Sigmoid colon (tissue), 7 donors: ENCODE measurements around the gene TRAPPC12. TPM values are rescaled to one million over a fixed set of nuclear protein-coding genes. Genes with fewer than 3 reads are reported as not detected.
A peak's percentile ranks its signal among the peaks of the same experiment; 100 is the strongest.
"Not testable (repeated sequence)": the region's sequence is repeated elsewhere in the genome, so short reads cannot be mapped to it uniquely, and the experiment has no call there.

Experiments
- DNase-seq: peaks from one replicate; pipeline ENCODE4 v3.0.0-alpha.2; 2019
- H3K27ac ChIP-seq, 4 donors: fragments of 200-600 bp; sonication (generic); one replicate each; pipeline ENCODE4 v1.5.1; 2016 to 2019; ENCODE audit warnings: mild to moderate bottlenecking in 1 of 4
- H3K27me3 ChIP-seq, 3 donors: fragments of 200-600 bp; sonication (generic); one replicate each; pipeline ENCODE4 v1.5.1; 2019; ENCODE audit warnings: mild to moderate bottlenecking in 1 of 3
- H3K36me3 ChIP-seq, 4 donors: fragments of 200-600 bp; sonication (generic); one replicate each; pipeline ENCODE4 v1.5.1; 2016 to 2019
- H3K4me1 ChIP-seq, 4 donors: fragments of 200-600 bp; sonication (generic); one replicate each; pipeline ENCODE4 v1.5.1; 2017 to 2019
- H3K4me3 ChIP-seq, 4 donors: fragments of 200-600 bp; sonication (generic); one replicate each; pipeline ENCODE4 v1.5.1; 2017 to 2019; ENCODE audit warnings: mild to moderate bottlenecking in 2 of 4, moderate library complexity in 1 of 4
- H3K9me3 ChIP-seq, 4 donors: fragments of 200-600 bp in 3 of 4; sonication (generic) in 3 of 4; one replicate each; pipeline versions ENCODE4 v1.5.1 to v1.6.1; 2013 to 2019
- EP300 ChIP-seq, 4 donors: sonication (generic); formaldehyde crosslinking; IDR thresholded peaks; one replicate each; pipeline ENCODE4 v1.6.1; 2017; ENCODE audit warnings: antibody characterized with exemption in 4 of 4
- POLR2A ChIP-seq, 2 donors: fragments of 450-650 bp; IDR thresholded peaks; one replicate each; pipeline ENCODE4 v1.6.1; 2016; ENCODE audit warnings: antibody characterized with exemption in 2 of 2, mild to moderate bottlenecking in 2 of 2, moderate library complexity in 2 of 2
- POLR2AphosphoS5 ChIP-seq, 4 donors: sonication (generic); formaldehyde crosslinking; IDR thresholded peaks; one replicate each; pipeline ENCODE4 v1.6.1; 2017; ENCODE audit warnings: antibody characterized with exemption in 4 of 4
- WGBS, 2 donors: extraction: QIAGEN DNeasy Blood & Tissue Kit; methylation state at CpG; one replicate each; pipeline ENCODE4 v1.1.7; 2013; 5-methylcytosine and 5-hydroxymethylcytosine counted together
- intact Hi-C: fragments of 100-400 bp; cut with DNase I; formaldehyde crosslinking; loops from one replicate; pipeline ENCODE4 v1.15.1; 2023
- polyA plus RNA-seq, 3 donors: library from polyadenylated mRNA; stranded (reverse); fragments of 200-250 nt; gene quantifications; one replicate each; pipeline ENCODE4 v1.2.3, GENCODE V29; 2013
- total RNA-seq, 4 donors: library from RNA; depleted of rRNA; stranded (reverse); fragments of >200 nt; gene quantifications; one replicate each; pipeline ENCODE4 v1.1.0, GENCODE V29; 2016
- TF ChIP-seq, protein P1 (sequence below), 4 experiments: fragments of 450-650 bp in 3 of 4; fragments of 200-600 bp in 1 of 4; IDR thresholded peaks; one replicate each; pipeline ENCODE4 v1.5.1; 2016 to 2019; ENCODE audit warnings: antibody characterized with exemption in 4 of 4, mild to moderate bottlenecking in 3 of 4, moderate library complexity in 2 of 4
- donor health status: healthy with polysubstance abuse.
- donor health status: Bipolar disorder and iron deficiency.
- donor health status: healthy.

TRAPPC12 gene
- total and polyA plus RNA-seq, 7 donors, result 22.7 to 79.5 (median 50.5) TPM

DNA sequence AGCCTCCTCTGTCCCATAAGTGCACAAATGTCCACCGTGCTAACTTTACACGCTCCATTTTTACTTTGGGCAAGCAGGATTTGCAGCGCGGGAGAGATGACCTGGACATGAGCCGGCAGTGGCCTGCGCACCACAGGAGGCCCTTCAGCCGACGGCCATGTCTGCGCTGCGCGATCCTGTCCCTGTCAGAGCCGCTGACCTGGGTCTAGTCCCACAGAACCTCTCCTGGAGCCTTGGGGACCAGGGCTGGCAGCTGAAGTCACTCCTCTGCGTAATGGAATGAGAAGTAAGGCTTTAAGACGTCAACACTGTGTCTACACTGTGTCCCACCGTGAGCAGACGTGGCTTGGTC, 110.2 kb downstream of the TRAPPC12 start:
- intact Hi-C loops, result no loop called here
- DNase-seq, result no peak
- TF ChIP-seq EP300 (IDR thresholded peaks at IDR 0.05) (no peak), POLR2A (IDR thresholded peaks at IDR 0.05) (no peak), POLR2AphosphoS5 (IDR thresholded peaks at IDR 0.05) (no peak)
- TF ChIP-seq, protein P1, sequence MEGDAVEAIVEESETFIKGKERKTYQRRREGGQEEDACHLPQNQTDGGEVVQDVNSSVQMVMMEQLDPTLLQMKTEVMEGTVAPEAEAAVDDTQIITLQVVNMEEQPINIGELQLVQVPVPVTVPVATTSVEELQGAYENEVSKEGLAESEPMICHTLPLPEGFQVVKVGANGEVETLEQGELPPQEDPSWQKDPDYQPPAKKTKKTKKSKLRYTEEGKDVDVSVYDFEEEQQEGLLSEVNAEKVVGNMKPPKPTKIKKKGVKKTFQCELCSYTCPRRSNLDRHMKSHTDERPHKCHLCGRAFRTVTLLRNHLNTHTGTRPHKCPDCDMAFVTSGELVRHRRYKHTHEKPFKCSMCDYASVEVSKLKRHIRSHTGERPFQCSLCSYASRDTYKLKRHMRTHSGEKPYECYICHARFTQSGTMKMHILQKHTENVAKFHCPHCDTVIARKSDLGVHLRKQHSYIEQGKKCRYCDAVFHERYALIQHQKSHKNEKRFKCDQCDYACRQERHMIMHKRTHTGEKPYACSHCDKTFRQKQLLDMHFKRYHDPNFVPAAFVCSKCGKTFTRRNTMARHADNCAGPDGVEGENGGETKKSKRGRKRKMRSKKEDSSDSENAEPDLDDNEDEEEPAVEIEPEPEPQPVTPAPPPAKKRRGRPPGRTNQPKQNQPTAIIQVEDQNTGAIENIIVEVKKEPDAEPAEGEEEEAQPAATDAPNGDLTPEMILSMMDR (IDR thresholded peaks at IDR 0.05), result no peak
- Histone ChIP-seq H3K9me3 (no peaks in the 10 kb centered on the region), H3K36me3 (peaks cover 0 to 6% (median 0%) of the 10 kb centered on the region in 4 donors), H3K4me3 (no peak overlapping the region), H3K4me1 (peaks cover 0 to 4% (median 0%) of the 10 kb centered on the region in 4 donors), H3K27ac (no peak overlapping the region), H3K27me3 (no peaks in the 10 kb centered on the region)
- 94 to 96% methylated on average over 16 of the region's 16 CpGs for WGBS, 2 donors

DNA sequence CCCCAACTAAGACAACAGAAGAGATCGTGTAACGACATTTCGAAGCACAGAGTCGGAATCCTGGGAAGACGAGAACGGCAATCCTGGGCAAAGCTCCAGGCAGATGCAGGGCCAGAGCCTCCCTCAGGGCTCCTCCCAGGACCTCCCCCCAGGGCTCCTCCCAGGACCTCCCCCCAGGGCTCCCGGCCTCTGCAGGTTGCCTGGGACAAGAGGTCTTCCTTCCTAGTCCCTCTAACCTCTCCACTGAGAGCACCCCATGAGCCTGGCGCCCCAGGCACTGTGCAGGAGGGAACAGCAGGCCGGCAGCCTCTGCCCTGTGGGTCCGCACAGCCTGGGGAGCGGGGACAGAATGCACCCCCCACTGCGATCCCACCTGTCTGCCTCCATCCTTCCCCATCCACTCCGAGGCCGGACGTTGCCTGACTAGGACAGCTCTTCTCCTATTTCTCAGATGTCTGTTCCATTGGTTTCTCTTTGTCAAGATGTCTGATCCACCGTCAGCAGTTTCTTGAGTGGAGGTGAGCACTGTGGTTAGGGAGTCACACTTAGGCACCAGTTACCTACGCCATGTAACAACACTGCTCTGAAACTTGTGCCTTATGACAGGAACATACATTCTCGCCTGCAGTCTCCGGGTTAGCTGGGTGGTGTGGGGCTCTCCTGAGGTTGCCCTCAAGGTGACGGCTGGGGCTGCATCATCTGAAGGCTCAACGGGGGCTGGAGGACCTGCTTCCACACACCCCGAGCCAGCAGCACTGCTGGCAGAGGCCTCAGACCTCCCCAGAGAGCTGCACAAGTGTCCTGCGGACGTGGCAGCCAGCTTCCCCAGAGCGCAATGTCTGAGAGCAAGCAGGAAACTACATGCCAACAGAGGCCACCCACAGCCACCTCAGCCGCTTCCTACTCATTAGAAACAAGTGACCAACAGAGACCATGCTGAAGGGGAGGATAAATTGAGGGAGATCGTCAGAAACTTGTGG, 111.0 kb downstream of the TRAPPC12 start:
- no peak overlapping the region for H3K4me3 ChIP-seq
- intact Hi-C loops, result no loop called here
- peak; percentile 44 for DNase-seq
- H3K27ac ChIP-seq, result no peak overlapping the region
- H3K4me1 ChIP-seq, result peaks cover 0 to 4% (median 0%) of the 10 kb centered on the region in 4 donors
- no peaks in the 10 kb centered on the region for H3K9me3 ChIP-seq
- no peaks in the 10 kb centered on the region for H3K27me3 ChIP-seq
- TF ChIP-seq EP300 (IDR thresholded peaks at IDR 0.05) (no peak), POLR2A (IDR thresholded peaks at IDR 0.05) (no peak), POLR2AphosphoS5 (IDR thresholded peaks at IDR 0.05) (no peak)
- TF ChIP-seq, protein P1 (IDR thresholded peaks at IDR 0.05), result no peak
- H3K36me3 ChIP-seq, result peaks cover 0 to 8% (median 5%) of the 10 kb centered on the region in 4 donors
- 77 to 88% methylated on average over 27 of the region's 27 CpGs for WGBS, 2 donors

- Histone ChIP-seq H3K9me3 (no peaks in the 10 kb centered on the region), H3K27ac (no peak overlapping the region), H3K36me3 (peaks cover 0 to 15% (median 6%) of the 10 kb centered on the region in 4 donors), H3K4me1 (peaks cover 0 to 4% (median 0%) of the 10 kb centered on the region in 4 donors), H3K4me3 (no peak overlapping the region), H3K27me3 (no peaks in the 10 kb centered on the region)
- TF ChIP-seq POLR2A (IDR thresholded peaks at IDR 0.05), result no peak
- TF ChIP-seq, protein P1 (IDR thresholded peaks at IDR 0.05), result no peak
- TF ChIP-seq EP300 (IDR thresholded peaks at IDR 0.05), result no peak
- TF ChIP-seq POLR2AphosphoS5 (IDR thresholded peaks at IDR 0.05), result no peak
- 37 to 67% methylated on average over 6 of the region's 6 CpGs for WGBS, 2 donors
- no peak for DNase-seq
- intact Hi-C loops, result no loop called here
These were observed 111.8 kb downstream of the TRAPPC12 start for GRCh38 chr2:3491306-3491705.

GRCh38 chr2:3491716-3492474, 112.4 kb downstream of the TRAPPC12 start:
- WGBS, 2 donors, result 94 to 95% methylated on average over 17 of the region's 17 CpGs
- intact Hi-C loops, result no loop called here
- Histone ChIP-seq H3K9me3 (no peaks in the 10 kb centered on the region), H3K4me3 (no peak overlapping the region), H3K4me1 (peaks cover 0 to 4% (median 0%) of the 10 kb centered on the region in 4 donors), H3K27me3 (no peaks in the 10 kb centered on the region), H3K36me3 (peaks cover 0 to 21% (median 11%) of the 10 kb centered on the region in 4 donors), H3K27ac (no peak overlapping the region)
- TF ChIP-seq POLR2A (IDR thresholded peaks at IDR 0.05), result no peak
- TF ChIP-seq, protein P1 (IDR thresholded peaks at IDR 0.05), result no peak
- no peak for TF ChIP-seq POLR2AphosphoS5 (IDR thresholded peaks at IDR 0.05)
- no peak for TF ChIP-seq EP300 (IDR thresholded peaks at IDR 0.05)
- DNase-seq, result no peak

DNA sequence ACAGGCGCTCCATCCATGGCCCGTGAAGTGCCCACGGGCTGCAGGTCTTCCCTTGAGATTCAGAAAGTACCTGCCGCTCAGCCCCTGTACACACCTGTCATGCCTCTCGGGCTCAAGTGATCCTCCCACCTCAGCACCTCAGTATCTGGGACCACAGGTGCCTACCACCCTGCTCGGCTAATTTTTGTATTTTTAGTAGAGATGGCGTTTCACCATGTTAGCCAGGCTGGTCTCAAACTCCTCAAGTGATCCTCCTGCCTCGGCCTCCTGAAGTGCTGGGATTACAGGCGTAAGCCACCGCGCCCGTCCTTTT, 112.9 kb downstream of the TRAPPC12 start:
- H3K9me3 ChIP-seq, H3K4me3 ChIP-seq, H3K4me1 ChIP-seq, DNase-seq, H3K27me3 ChIP-seq, intact Hi-C loops: not testable (repeated sequence)
- peaks cover 0 to 26% (median 16%) of the 10 kb centered on the region in 4 donors for H3K36me3 ChIP-seq
- 76 to 80% methylated on average over 12 of the region's 12 CpGs for WGBS, 2 donors
- H3K27ac ChIP-seq, result peak overlapping the region in 1 of 4 donors; percentile 16
